HG03108 (cell line): ENCODE results near the gene SMARCA2.

ENCODE experiments used
- ATAC-seq: cut with Tn5 transposase; IDR thresholded peaks from one replicate; pipeline ENCODE4 v1.9.1; 2021; ENCODE audit warnings: moderate library complexity; ENCODE audit not compliant: unreplicated experiment

Gene SMARCA2

DNA sequence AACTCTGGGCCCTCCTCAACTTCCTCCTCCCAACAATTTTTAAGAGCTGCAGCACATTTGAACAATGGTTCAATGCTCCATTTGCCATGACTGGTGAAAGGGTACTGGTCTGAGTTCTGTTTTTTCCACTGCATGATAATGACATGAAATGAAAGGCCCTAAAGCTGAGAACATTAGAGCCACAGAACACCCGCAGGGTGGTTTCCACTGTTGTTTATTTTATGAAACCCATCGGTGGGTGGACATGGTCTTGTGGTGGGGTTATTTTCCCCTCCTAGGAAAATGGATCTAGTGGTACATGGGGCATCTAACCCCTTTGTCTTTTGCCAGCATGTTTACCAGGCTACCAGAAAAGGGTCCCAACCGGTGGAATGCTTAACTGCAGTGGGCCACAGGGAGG is 71.8 kb downstream of the SMARCA2 start:
- peak; percentile 52 for ATAC-seq

DNA sequence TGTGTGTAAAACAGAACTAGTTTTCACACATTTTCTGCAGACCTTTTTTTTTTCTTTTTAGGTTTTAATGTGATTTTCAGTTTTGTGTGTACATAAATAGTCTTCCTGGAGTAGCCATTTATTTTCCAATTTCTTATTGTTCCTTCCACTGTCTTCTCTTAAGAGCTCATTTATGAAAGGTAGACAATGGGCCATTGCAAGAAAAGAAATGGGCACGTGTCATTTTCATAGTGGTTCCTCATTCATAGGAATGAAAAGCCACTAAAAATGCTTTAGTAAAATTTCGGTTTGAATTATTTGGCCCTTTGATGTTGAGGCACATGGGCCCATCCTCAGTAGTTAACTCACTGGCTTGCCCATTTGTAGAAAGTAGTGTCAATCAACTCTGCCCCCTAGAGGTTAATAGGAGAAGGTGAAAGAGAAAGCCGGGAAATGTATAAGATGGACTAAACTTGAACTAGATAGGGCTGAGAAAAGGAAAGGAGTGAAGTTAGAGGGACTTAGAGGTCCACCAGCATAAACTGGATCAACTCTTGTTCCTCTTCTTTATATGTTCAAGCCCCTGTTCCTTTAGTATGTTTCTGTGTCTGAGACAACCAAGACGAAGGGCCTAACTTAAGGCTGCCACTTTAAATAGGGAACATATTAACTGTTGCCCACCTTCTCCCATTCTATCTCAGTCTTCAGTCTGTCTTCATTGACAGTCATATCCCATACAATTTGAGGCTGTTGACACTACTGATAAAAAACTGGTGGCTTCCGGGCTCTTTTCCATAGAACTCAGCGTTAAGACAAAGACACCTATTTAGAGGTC is 72.6 kb downstream of the SMARCA2 start:
- no peak for ATAC-seq

DNA sequence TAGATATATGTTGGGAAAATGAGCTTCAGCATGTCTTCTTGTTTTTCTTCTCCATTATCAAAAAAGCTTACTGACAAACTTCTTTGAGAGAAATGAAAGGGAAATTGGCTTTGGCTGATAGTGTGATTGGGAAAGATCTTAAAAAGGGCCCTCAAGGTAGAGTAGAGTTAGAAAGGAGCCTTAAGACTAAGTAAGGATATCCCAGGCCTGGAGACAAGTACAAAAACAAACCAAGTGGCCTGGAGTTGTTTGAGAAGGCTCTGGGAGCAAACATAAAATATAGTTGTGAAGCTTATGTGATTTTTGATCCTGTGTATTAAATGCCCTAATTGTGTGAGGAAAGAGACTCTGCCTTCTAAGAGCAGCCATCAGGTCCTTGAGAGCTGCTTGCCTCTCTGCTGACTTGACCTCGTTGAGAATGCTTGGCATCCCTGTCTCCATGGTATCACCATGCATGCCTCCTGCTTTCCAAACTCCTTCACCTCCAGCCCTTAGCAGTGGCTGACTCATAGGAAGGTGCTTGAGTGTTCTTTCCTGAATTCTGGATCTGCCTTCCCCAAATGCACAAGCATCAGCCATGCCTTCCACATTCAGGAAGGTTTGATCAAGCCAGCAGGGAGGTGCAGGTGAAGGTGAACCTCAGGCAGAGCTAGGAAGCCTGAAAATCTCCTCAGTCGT is 78.9 kb downstream of the SMARCA2 start:
- no peak for ATAC-seq

DNA sequence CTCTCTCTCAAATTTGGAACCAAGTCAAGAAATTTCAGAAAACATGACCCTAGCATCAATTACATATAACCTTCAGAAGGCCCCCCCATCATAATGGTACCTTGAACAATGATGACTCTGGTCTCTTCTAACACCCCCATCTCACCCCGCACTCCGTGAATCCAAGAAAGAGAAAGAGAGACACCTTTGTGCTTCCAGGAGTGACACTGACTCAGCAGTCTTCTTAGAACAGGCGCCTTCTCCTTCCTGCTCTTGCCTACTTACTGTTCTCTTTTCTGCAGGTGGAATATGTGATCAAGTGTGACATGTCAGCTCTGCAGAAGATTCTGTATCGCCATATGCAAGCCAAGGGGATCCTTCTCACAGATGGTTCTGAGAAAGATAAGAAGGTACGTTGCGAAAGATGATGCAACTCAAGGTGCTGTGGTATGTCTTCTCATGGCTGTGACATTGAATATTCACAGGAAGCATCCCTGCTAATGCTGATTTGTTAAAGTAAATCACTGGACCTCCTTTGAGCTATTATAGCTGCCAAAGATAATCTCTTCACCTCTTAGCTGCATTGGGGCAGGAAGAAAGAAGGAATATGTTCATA is 81.3 kb downstream of the SMARCA2 start:
- ATAC-seq = no peak

DNA sequence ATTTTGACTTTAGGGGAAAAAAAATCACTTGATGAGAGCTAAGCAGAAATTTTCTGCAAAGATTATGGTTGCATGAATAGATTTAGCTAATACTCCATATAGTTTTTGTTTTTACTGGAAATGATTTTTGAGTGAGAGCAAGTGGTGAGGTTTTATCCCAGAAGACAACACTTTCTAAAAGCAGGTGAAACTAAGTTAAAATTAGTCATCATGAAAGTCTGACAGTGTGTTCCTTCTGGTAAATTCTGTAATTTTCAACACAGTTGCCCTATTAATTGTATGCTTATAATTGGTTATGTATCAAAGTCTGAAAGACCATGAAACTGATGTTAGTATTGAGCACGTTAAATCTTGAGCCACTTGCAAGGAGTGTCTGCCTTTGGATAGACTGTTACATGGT is 91.5 kb downstream of the SMARCA2 start:
- ATAC-seq = no peak

DNA sequence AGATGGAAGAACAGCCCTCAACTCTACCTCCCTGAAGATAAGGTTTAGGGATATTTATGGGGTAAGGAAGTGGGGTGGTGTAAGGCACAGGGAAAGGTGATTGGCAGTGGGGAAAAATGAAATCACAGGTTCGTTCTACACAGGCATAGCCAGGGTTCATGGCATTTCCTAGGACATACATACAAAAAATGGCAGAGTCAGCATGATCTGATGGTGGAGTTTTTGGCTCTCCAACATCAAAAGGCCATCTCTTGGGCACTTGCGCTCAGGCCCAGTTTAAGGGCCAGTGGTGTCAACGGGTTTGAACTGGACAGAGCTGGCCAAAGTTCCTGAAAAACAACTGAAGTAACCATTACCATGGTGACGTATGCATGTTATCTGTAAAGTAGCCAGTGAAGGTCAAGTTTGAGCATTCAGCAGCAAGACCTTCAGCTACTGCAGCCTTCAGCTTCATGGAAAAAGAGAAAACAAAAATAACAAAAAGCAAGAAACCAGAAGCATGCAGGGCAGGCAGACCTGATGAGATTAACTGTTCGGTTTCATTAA is 92.8 kb downstream of the SMARCA2 start:
- no peak for ATAC-seq

DNA sequence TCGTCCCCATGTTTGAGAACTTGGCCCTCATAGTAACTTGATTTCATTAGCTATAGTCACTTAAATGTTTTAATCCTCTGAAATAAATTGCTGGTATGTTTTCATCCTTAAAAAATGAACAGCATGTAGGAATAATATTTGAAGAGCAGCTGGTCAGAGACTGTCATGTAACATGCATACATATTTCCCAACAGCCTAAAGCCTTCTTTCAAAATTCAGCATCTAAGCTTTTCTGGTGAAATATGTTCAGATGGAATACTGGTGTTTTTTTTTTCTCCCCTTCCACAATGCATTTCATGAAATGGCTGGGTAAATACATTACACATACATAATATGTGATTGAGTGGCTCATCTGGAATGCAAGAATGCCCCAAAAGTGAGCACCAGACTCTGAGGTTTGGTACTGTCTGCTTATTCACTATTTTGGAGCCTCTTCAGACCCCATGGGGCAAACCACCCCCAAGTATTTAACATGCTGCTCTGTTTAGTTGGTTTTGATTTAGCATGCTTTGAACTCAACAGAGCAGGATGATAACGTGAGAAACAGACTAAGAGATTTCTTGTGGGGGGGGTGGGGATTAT is 94.0 kb downstream of the SMARCA2 start:
- ATAC-seq = no peak

DNA sequence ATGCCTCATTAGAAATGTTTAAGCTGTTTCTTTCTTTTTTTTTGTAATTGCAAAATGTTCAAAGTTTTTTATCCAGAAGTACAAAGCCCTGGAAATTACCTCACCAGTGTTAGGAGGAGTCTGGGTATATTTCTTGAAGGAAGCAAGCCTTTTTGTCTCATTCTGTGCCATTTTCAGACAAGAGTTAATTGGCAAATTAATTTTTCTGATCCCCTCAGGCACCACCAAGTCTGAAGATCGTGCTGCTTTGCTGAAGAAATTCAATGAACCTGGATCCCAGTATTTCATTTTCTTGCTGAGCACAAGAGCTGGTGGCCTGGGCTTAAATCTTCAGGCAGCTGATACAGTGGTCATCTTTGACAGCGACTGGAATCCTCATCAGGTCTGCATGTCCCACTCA is 94.9 kb downstream of the SMARCA2 start:
- no peak for ATAC-seq

DNA sequence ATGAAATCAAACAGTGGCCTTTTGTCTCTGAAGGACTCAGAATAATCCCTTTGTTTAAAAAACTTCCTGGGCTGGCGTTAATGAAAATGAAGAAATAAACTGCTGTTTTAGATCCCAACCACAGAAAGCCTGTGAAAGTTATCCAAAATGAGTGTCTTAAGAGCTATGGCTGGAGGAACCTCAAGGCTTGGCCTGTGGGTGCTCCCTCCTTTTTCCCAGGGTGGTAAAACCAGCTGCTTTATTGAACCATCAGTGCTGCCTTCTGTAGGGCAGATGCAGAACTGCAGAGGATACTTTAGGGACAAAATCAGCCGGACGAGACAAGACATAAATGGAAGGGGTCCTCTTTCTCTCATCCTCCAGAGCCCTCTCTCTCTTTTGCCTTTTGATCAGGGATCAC is 100.9 kb downstream of the SMARCA2 start:
- ATAC-seq = no peak

DNA sequence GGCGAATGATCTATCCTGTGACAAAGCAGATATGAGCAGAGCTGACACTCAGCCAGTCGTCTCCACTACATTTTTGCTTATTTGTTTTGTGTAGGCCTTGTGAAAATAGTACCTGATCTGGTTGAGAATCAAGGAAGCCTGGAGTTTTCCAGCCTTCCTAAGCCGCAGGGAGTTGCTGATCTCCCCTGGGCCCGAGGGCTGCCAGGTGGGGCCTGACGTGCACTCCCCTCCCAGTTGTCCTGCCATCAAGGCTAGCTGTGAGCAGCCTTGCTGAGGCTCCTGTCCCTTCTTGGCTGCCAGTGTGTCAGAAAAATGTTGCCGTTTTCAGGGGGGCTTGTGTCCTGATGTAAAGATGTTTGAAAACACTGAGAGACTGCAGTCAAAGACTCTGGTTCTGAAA is 102.4 kb downstream of the SMARCA2 start:
- no peak for ATAC-seq

DNA sequence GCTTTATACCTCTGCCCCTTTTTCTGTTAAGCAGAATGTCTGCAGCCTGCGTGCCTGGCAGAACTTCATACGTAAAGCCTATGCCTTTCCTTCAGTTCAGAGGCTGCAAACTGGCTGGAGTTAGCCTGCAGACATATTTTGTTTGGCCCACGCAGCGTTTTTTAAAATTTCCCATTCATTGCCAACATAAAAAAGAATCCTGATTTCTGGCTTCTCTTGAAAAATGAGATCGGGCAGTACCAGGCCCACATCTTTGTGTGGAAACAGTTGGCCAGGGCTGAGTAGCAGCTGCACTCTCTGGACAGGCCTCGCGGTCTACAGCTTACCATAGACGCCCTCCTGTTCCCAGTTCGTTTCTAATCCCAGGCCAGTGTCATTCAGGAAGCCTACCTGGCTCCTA is 104.4 kb downstream of the SMARCA2 start:
- no peak for ATAC-seq

DNA sequence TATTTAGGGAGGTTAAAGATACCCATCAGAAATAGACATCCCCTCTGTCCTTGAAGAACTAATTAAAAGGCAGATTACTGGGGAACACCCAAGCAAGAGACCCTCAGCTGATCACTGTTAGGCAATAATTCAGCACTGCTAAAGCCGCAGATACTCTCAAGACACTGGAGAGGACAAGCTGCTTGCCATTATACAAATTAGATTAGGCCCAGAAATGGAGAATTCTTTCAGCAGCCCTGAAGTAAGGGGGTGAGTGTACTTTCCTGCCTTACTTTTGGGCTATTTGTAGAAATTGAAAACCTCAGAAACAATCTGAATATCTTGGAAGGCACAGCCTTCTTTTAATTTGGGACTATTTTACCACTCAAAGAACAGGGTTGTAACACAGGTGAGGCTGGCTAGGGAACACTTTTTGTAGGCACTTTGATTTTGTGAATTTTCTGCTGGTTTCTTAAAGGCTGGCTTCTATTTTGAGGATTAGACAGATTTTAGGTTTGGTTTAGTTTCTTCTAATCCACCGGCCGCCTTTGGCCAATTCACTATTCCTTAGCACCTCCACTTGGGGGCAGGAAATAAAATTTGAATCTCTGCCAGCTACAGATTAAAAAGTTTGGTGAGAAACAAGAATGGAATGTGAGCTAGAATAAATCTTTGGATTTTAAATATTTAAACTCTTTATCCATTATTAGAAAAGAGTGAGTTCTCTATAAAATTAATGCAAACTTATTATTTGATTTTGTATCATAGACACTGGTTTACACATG is 106.0 kb downstream of the SMARCA2 start:
- ATAC-seq = no peak

DNA sequence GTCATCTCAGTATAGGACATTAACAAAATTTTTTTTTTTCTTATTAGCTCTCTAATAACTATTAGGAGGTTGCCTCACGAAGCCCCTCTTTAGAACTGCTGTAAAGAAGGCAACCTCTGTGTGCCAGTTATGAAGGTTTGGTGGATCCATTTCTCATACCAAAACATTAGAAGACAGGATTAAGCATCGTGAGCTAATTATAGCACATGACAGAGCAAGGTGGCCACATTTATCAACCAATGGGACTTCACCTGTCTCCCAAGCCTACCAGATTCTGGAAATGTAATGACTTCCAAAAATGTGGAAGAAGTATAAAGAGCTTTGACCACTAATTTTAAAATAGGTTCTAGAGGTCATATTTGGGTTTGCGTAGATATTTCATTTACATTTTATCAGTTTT is 107.2 kb downstream of the SMARCA2 start:
- no peak for ATAC-seq

DNA sequence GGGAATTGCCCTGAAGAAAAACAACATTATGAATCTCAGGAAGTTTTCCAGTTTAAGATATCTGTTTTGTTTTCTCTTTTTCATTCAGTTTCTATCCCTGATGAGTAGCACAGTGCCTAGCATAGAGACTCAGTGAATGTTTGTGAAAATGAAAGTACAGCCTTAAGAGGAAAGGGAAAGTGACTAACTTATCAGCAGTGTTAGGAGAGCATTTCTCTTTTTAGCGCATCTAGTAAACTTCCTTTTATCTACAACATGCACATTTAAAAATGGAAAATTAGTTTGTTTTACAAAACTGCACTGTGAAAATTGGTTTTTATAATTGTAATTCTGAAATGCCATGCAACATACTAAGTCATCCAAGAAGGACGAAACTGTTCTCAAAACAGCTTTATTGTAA is 110.8 kb downstream of the SMARCA2 start:
- ATAC-seq = peak; percentile 92

DNA sequence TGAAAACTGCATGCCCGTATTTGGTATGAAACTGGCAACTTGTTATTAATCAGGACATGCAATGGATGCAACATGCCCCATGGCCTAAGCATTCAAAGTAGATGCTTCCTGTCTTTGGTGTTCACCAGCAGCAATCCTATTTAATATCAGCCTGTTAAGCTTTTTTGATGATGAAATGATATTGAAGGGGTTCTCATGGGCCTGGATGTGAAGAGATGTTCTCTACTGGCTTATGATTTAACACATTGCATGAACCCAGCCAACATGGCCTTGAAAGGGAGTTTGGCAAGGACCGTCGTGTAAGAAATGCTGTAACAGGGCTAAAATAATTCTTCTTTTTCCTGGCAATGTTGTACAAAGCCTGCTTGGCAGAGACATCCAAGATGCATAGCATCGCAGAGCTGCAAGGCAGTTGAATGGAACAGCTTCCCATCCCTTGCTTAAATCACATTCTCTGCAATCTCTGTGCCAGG is 111.2 kb downstream of the SMARCA2 start:
- no peak for ATAC-seq

DNA sequence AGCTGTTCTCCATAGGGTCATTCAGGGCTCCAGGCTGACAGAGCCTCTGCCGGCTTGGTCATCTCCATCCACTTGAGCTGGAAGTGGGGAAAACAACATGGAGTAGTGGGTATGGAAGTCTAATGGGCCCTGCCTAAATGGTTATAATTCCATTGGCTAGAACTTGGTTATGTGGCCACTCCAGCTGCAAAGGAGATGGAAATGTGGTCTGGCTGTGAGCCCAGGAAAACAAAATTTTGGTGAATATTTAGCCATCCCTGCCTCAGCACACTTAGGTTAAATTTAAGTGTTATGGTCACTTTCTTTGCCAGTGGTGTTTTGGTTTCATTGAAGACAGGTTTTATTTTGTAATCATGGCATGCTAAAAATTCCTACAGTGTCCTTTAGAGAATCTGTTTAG is 112.3 kb downstream of the SMARCA2 start:
- ATAC-seq = no peak

DNA sequence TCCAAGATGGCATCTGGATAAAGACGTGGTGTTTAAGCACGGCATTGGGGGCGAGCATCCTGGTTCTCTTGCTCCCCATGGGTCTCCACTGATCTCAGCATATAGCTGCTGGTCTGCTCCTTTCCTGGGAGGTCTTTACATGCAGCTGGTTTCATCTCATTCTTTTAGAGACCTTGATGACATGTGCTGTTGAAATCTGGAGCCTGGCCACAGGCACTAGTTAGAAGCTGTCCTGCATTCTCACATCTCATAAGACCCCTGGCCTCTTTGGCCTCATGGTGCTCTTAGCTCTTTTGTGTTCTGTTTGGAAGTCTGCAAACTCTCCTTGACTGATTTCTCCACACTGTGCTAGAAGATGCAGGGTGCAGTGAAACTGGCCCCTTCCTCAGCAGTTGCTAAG is 113.0 kb downstream of the SMARCA2 start:
- no peak for ATAC-seq

DNA sequence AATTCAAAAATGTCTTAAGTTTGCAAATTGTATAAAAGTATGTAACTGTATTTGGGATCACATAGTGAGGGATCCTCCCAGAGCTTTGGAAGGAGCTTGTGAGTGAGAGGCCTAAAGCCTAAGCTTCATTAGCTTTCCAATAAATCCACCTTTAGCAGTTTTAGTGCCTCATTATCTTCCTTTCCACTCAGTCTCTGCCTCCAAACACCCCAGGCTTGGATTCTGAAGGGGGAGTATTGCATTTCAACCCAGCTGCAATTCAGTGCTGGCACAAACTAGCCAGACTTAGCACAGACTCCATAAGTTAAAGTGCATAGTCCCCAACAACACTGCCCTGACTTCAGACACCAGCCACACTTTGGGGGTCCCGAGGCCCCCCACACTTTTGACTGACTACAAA is 113.5 kb downstream of the SMARCA2 start:
- no peak for ATAC-seq

DNA sequence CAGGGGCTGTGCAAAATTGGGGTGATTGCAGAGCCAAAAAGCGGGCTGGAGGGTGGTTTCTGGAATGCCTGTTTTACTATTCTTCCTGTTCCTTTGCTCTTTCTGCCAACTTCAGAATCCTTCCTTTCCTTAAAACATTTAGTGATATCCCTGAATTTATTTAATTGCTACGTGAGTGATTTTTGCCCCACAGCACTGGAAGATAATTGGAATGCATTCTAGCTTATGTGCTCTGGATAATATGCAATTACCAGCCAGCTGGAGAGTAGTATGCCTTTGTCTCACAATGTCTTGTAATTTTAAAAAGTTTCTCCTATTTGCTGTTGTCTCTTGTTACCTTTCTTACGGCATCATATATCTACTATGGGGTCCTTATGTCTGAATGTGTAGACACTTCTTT is 115.8 kb downstream of the SMARCA2 start:
- ATAC-seq = no peak

DNA sequence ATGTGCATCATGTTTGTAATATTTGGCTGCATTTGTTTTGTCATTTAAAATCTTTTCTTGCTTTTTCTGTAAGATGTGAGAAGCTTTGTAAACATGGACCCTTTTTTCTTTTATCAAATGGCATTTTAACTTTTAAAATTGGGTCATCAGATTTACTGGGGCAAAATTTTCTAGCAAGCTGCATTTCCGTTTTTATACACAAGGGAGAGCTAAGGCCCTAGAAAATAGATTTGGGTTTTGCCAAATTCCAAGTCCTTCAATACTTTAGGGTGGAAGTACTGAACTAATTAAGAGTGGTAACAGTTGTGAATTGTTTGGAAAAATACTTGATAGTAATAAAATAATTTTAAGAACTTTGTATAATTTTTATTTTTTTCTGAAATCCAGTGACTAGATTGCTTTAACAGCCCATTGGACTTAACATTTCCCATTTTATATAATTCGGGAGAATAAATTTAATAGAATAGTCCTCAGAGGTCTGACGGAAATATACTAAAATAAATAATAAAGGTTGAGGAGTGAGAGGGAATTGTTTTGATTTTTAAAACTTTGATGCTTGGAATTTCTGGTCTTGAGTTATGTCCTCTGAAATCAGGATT is 117.4 kb downstream of the SMARCA2 start:
- no peak for ATAC-seq
